OCI-LY1 (cell line): ENCODE results near the gene AKT3.

ENCODE experiments used
- CTCF ChIP-seq: fragments of 200-600 bp; sonication (generic), shearing (Covaris generic); IDR thresholded peaks from 2 replicates; pipeline ENCODE4 v1.5.1; 2017; ENCODE audit warnings: mild to moderate bottlenecking, antibody characterized with exemption, low read length, moderate library complexity, mixed read lengths
- EZH2 ChIP-seq: fragments of 200-600 bp; sonication (generic), shearing (Covaris generic); IDR thresholded peaks from 2 replicates; pipeline ENCODE4 v1.8.0; 2017; ENCODE audit warnings: borderline replicate concordance, mixed run types, mild to moderate bottlenecking, antibody characterized with exemption, low read length, moderate library complexity, mixed read lengths

- TF ChIP-seq CTCF (no peak), EZH2 (no peak)
These were observed 57.2 kb downstream of the AKT3 start for GRCh38 chr1:243792891-243793290.
